Measurements from ENCODE around the gene FTH1.
A peak's percentile ranks its signal among the peaks of the same experiment; 100 is the strongest.

The FTH1 gene

GRCh38 chr11:61947486-61948210, 19.8 kb downstream of the FTH1 start:
- peak; percentile 60 for DNase-seq

- no peak for DNase-seq
Measured at GRCh38 chr11:61946894-61947293, 20.5 kb downstream of the FTH1 start.

- DNase-seq = no peak
Measured at GRCh38 chr11:61945191-61945590, 22.2 kb downstream of the FTH1 start.

- no peak for DNase-seq
Measured at GRCh38 chr11:61940466-61940865, 27.0 kb downstream of the FTH1 start.

GRCh38 chr11:61935861-61936260, 31.6 kb downstream of the FTH1 start:
- DNase-seq = no peak

GRCh38 chr11:61930933-61931332, 36.5 kb downstream of the FTH1 start:
- no peak for DNase-seq

GRCh38 chr11:61928606-61929005, 38.8 kb downstream of the FTH1 start:
- DNase-seq = no peak

- no peak for DNase-seq
Measured at GRCh38 chr11:61927501-61927900, 39.9 kb downstream of the FTH1 start.

GRCh38 chr11:61926235-61926634, 41.2 kb downstream of the FTH1 start:
- no peak for DNase-seq

- no peak for DNase-seq
Measured at GRCh38 chr11:61925736-61926135, 41.7 kb downstream of the FTH1 start.

- DNase-seq = no peak
Measured at GRCh38 chr11:61924064-61924455, 43.4 kb downstream of the FTH1 start.

- no peak for DNase-seq
Measured at GRCh38 chr11:61923166-61924063, 44.0 kb downstream of the FTH1 start.

- DNase-seq = no peak
Measured at GRCh38 chr11:61922539-61922938, 44.9 kb downstream of the FTH1 start.

- DNase-seq = no peak
Measured at GRCh38 chr11:61921446-61921845, 46.0 kb downstream of the FTH1 start.

GRCh38 chr11:61919705-61920631, 47.5 kb downstream of the FTH1 start:
- no peak for DNase-seq

- no peak for DNase-seq
Measured at GRCh38 chr11:61918938-61919704, 48.3 kb downstream of the FTH1 start.

GRCh38 chr11:61918251-61918937, 49.0 kb downstream of the FTH1 start:
- DNase-seq = no peak

GRCh38 chr11:61917334-61918109, 49.9 kb downstream of the FTH1 start, which contains the start of gene RAB3IL1:
TSS of gene RAB3IL1 (minus strand) at chr11:61917566. CDS start at chr11:61917367, 199 bp downstream.
- DNase-seq = no peak

- DNase-seq = no peak
Measured at GRCh38 chr11:61916737-61917333, 50.6 kb downstream of the FTH1 start.

- no peak for DNase-seq
Measured at GRCh38 chr11:61914471-61915171, 52.8 kb downstream of the FTH1 start.
